Endothelial cell (in vitro differentiated cells): ENCODE measurements around the gene SEC14L1. TPM values are rescaled to one million over a fixed set of nuclear protein-coding genes. Genes with fewer than 3 reads are reported as not detected.
"Not testable (repeated sequence)": the region's sequence is repeated elsewhere in the genome, so short reads cannot be mapped to it uniquely, and the experiment has no call there.

Experiments
- DNase-seq: peaks from one replicate; pipeline ENCODE4 v3.0.0; 2021; ENCODE audit warnings: low spot score
- H3K27ac Mint-ChIP-seq: one replicate; pipeline ENCODE4 v1.8.0; 2021; ENCODE audit warnings: mixed read lengths, inconsistent platforms; ENCODE audit not compliant: unreplicated experiment
- H3K27me3 Mint-ChIP-seq: one replicate; pipeline ENCODE4 v1.8.0; 2021; ENCODE audit warnings: mild to moderate bottlenecking, moderate library complexity, mixed read lengths, inconsistent platforms; ENCODE audit not compliant: unreplicated experiment
- H3K36me3 Mint-ChIP-seq: one replicate; pipeline ENCODE4 v1.8.0; 2021; ENCODE audit warnings: mild to moderate bottlenecking, low read depth, mixed read lengths, inconsistent platforms; ENCODE audit not compliant: unreplicated experiment
- H3K4me1 Mint-ChIP-seq: one replicate; pipeline ENCODE4 v1.8.0; 2021; ENCODE audit warnings: mild to moderate bottlenecking, mixed read lengths, inconsistent platforms; ENCODE audit not compliant: unreplicated experiment
- H3K4me3 Mint-ChIP-seq: one replicate; pipeline ENCODE4 v1.8.0; 2021; ENCODE audit warnings: mild to moderate bottlenecking, mixed read lengths, inconsistent platforms; ENCODE audit not compliant: unreplicated experiment
- H3K9me3 Mint-ChIP-seq: one replicate; pipeline ENCODE4 v1.8.0; 2021; ENCODE audit warnings: mixed read lengths, inconsistent platforms; ENCODE audit not compliant: unreplicated experiment
- total RNA-seq: library from RNA; stranded (reverse); fragmentation: NEBNext Ultra II Directional; extraction: Animal tissue kit (Norgen Biotek cat#: 25700); gene quantifications from one replicate; pipeline ENCODE4 v1.2.1, GENCODE V29; 2021; ENCODE audit not compliant: unreplicated experiment
- TF ChIP-seq, protein P1 (sequence below): fragments of 200-600 bp; sonication (generic); IDR thresholded peaks from one replicate; pipeline ENCODE4 v1.5.0; 2021; ENCODE audit warnings: antibody characterized with exemption; ENCODE audit not compliant: unreplicated experiment

Gene SEC14L1
- total RNA-seq, 1 donor from 2014 or later: 315 TPM

GRCh38 chr17:77132411-77133086 lies 8.2 kb upstream of the SEC14L1 start:
- H3K27me3 Mint-ChIP-seq: peaks cover 5% of the 10 kb centered on the region
- peaks cover 16% of the 10 kb centered on the region for H3K36me3 Mint-ChIP-seq
- TF ChIP-seq, protein P1, sequence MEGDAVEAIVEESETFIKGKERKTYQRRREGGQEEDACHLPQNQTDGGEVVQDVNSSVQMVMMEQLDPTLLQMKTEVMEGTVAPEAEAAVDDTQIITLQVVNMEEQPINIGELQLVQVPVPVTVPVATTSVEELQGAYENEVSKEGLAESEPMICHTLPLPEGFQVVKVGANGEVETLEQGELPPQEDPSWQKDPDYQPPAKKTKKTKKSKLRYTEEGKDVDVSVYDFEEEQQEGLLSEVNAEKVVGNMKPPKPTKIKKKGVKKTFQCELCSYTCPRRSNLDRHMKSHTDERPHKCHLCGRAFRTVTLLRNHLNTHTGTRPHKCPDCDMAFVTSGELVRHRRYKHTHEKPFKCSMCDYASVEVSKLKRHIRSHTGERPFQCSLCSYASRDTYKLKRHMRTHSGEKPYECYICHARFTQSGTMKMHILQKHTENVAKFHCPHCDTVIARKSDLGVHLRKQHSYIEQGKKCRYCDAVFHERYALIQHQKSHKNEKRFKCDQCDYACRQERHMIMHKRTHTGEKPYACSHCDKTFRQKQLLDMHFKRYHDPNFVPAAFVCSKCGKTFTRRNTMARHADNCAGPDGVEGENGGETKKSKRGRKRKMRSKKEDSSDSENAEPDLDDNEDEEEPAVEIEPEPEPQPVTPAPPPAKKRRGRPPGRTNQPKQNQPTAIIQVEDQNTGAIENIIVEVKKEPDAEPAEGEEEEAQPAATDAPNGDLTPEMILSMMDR: no peak
- DNase-seq: no peak
- no peak overlapping the region for H3K27ac Mint-ChIP-seq
- H3K4me3 Mint-ChIP-seq: no peak overlapping the region
- no peaks in the 10 kb centered on the region for H3K9me3 Mint-ChIP-seq
- peaks cover 14% of the 10 kb centered on the region for H3K4me1 Mint-ChIP-seq

DNA sequence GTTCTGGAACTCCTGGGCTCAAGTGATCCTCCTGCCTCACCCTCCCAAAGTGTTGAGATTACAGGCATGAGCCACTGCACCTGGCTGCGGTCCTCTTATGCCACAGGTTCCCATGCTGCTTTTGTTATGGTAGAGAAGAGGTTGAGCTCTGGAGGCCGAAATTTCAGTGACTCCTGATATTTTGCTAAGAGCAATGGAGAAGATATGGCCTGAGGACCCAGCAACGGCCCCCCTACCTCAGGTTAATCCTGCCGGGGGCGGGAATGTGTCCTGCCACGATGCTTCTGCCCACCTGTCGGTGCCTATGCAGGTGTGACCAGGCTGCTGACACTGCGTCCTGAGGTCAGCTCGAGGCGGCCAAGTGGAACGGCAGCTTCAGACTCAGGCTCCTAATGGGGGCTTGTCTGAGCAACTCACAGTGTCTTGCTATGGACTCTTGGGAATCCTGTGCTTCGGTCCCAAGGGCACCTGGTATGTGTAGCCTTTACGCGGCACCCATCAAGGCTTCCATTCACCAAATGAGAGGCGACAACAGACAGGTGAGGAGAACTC lies 7.6 kb upstream of the SEC14L1 start:
- Mint-ChIP-seq H3K27ac (no peak overlapping the region), H3K27me3 (peaks cover 5% of the 10 kb centered on the region), H3K4me3 (no peak overlapping the region), H3K36me3 (peaks cover 22% of the 10 kb centered on the region), H3K9me3 (peaks cover 5% of the 10 kb centered on the region), H3K4me1 (peaks cover 17% of the 10 kb centered on the region)
- DNase-seq: no peak
- TF ChIP-seq, protein P1: no peak

GRCh38 chr17:77136420-77136767 lies 4.4 kb upstream of the SEC14L1 start:
- Mint-ChIP-seq H3K4me3 (peak overlapping the region; percentile 40), H3K27ac (no peak overlapping the region), H3K4me1 (peaks cover 16% of the 10 kb centered on the region), H3K27me3 (peaks cover 7% of the 10 kb centered on the region), H3K36me3 (peaks cover 28% of the 10 kb centered on the region), H3K9me3 (peaks cover 5% of the 10 kb centered on the region)
- DNase-seq: no peak
- TF ChIP-seq, protein P1: no peak

DNA sequence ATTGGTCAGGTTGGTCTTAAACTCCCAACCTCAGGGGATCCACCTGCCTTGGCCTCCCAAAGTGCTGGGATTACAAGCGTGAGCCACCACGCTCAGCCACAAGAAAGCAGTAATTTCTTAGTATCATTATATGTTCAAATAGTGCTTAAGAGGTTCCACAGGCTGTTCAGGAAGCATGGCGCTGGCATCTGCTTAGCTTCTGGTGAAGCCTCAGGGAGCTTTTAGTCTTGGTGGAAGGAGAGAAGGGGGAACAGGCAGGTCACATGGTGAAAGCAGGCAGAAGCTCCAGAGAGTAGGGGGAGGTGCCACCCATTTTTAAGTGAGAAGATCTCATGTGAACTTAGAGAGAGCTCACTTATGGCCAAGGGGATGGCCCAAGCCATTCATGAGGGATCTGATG lies 3.7 kb upstream of the SEC14L1 start:
- peaks cover 7% of the 10 kb centered on the region for H3K27me3 Mint-ChIP-seq
- H3K4me3 Mint-ChIP-seq: peak overlapping the region; percentile 65
- H3K36me3 Mint-ChIP-seq: peaks cover 31% of the 10 kb centered on the region
- H3K4me1 Mint-ChIP-seq: peaks cover 22% of the 10 kb centered on the region
- H3K9me3 Mint-ChIP-seq: peaks cover 5% of the 10 kb centered on the region
- H3K27ac Mint-ChIP-seq: no peak overlapping the region
- TF ChIP-seq, protein P1: no peak
- DNase-seq: no peak

DNA sequence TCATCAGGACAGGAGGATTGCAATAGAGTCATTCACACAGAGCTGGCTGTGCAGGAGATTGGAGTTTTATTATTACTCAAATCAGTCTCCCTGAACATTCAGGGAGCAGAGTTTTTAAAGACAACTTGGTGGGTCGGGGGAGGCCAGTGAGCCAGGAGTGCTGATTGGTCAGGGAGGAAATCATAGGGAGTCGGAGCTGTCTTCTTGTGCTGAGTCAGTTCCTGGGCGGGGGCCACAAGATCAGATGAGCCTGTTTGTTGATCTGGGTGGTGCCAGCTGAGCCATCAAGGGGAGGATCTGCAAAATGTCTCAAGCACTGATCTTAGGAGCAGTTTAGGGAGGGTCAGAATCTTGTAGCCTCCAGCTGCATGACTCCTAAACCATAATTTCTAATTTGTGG lies 2.9 kb upstream of the SEC14L1 start:
- H3K27ac Mint-ChIP-seq: peak overlapping the region; percentile 52

More for the DNA sequence above, 2.9 kb upstream of the SEC14L1 start:
- Mint-ChIP-seq H3K4me3 (peak overlapping the region; percentile 65), H3K36me3 (peaks cover 36% of the 10 kb centered on the region), H3K4me1 (peaks cover 28% of the 10 kb centered on the region), H3K27me3 (peaks cover 11% of the 10 kb centered on the region)
- not testable (repeated sequence) for DNase-seq, H3K9me3 Mint-ChIP-seq
